HL-60 (cell line): ENCODE measurements around the gene DTX3.

Experiments
- DNase-seq, 2 experiments: peaks; one replicate each; pipeline ENCODE4 v3.0.0-alpha.2; 2010 to 2020; ENCODE audit warnings: low read depth in 1 of 2, low spot score in 1 of 2
- H3K27ac ChIP-seq: fragments of 250-450 bp; sonication (Bioruptor Pico); replicated peaks from 2 replicates; pipeline ENCODE4 v1.5.1; 2020; ENCODE audit warnings: mild to moderate bottlenecking, moderate library complexity
- H3K27me3 ChIP-seq: fragments of 250-450 bp; sonication (Bioruptor Pico); 2 replicates; pipeline ENCODE4 v1.5.1; 2021; ENCODE audit warnings: mild to moderate bottlenecking, moderate library complexity; ENCODE audit not compliant: insufficient read depth, poor library complexity, severe bottlenecking
- H3K4me3 ChIP-seq: replicated peaks from 2 replicates; pipeline ENCODE4 v1.5.1; 2011; ENCODE audit warnings: mild to moderate bottlenecking, control low read depth, low read length; ENCODE audit not compliant: insufficient read depth
- GABPA ChIP-seq: IDR thresholded peaks from 2 replicates; pipeline ENCODE4 v1.6.1; 2012; ENCODE audit warnings: low read depth
- POLR2AphosphoS5 ChIP-seq: IDR thresholded peaks from 2 replicates; pipeline ENCODE4 v1.6.1; 2012; ENCODE audit warnings: low read depth
- REST ChIP-seq: IDR thresholded peaks from 2 replicates; pipeline ENCODE4 v1.6.1; 2012; ENCODE audit warnings: low read depth; ENCODE audit not compliant: insufficient replicate concordance
- SPI1 ChIP-seq: IDR thresholded peaks from 2 replicates; pipeline ENCODE4 v1.6.1; 2012; ENCODE audit warnings: low read depth, mild to moderate bottlenecking, borderline replicate concordance
- TF ChIP-seq, protein P1 (sequence below): IDR thresholded peaks from one replicate; pipeline ENCODE4 v1.5.1; 2011; ENCODE audit warnings: low read length, control low read depth, inconsistent platforms; ENCODE audit not compliant: insufficient read depth

The DTX3 gene

GRCh38 chr12:57609781-57610553 lies 5.3 kb downstream of the DTX3 start:
- no peak overlapping the region for H3K4me3 ChIP-seq
- TF ChIP-seq REST: no peak
- TF ChIP-seq, protein P1, sequence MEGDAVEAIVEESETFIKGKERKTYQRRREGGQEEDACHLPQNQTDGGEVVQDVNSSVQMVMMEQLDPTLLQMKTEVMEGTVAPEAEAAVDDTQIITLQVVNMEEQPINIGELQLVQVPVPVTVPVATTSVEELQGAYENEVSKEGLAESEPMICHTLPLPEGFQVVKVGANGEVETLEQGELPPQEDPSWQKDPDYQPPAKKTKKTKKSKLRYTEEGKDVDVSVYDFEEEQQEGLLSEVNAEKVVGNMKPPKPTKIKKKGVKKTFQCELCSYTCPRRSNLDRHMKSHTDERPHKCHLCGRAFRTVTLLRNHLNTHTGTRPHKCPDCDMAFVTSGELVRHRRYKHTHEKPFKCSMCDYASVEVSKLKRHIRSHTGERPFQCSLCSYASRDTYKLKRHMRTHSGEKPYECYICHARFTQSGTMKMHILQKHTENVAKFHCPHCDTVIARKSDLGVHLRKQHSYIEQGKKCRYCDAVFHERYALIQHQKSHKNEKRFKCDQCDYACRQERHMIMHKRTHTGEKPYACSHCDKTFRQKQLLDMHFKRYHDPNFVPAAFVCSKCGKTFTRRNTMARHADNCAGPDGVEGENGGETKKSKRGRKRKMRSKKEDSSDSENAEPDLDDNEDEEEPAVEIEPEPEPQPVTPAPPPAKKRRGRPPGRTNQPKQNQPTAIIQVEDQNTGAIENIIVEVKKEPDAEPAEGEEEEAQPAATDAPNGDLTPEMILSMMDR: no peak
- TF ChIP-seq POLR2AphosphoS5: no peak
- TF ChIP-seq GABPA: no peak
- no peak for TF ChIP-seq SPI1
- DNase-seq: no peak

GRCh38 chr12:57610554-57611107 lies 6.0 kb downstream of the DTX3 start:
- DNase-seq: no peak
- no peak overlapping the region for H3K4me3 ChIP-seq
- H3K27ac ChIP-seq: no peak overlapping the region

More at GRCh38 chr12:57609781-57610553, 5.3 kb downstream of the DTX3 start:
- Histone ChIP-seq H3K27ac (no peak overlapping the region), H3K27me3 (peaks cover 72% of the 10 kb centered on the region)

More at GRCh38 chr12:57610554-57611107, 6.0 kb downstream of the DTX3 start:
- H3K27me3 ChIP-seq: peaks cover 70% of the 10 kb centered on the region
- TF ChIP-seq, protein P1: no peak
- no peak for TF ChIP-seq POLR2AphosphoS5
- no peak for TF ChIP-seq REST
- no peak for TF ChIP-seq GABPA
- TF ChIP-seq SPI1: no peak
